ENCODE data around the gene RNF175. TPM values are rescaled to one million over a fixed set of nuclear protein-coding genes. Genes with fewer than 3 reads are reported as not detected.

RNF175 gene
- polyA plus RNA-seq, 1 experiment, result not detected

DNA sequence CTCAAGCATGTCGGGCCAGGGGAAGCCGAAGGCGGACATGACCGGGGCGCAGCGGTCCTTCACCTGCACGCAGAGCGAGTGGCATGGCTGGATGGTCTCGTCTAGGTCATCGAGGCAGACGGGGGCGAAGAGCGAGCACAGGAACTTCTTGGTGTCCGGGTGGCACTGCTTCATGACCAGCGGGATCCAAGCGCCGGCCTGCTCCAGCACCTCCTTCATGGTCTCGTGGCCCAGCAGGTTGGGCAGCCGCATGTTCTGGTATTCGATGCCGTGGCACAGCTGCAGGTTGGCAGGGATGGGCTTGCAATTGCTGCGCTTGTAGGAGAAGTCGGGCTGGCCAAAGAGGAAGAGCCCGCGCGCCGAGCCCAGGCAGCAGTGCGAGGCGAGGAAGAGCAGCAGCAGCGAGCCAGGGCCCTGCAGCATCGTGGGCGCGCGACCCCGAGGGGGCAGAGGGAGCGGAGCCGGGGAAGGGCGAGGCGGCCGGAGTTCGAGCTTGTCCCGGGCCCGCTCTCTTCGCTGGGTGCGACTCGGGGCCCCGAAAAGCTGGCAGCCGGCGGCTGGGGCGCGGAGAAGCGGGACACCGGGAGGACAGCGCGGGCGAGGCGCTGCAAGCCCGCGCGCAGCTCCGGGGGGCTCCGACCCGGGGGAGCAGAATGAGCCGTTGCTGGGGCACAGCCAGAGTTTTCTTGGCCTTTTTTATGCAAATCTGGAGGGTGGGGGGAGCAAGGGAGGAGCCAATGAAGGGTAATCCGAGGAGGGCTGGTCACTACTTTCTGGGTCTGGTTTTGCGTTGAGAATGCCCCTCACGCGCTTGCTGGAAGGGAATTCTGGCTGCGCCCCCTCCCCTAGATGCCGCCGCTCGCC, 28.8 kb upstream of the RNF175 start, which contains the start of gene SFRP2:
TSS of gene SFRP2 (minus strand) at position 671 of the 864 bp plus-strand sequence. CDS start at position 423, 248 bp downstream.
- TF ChIP-seq, protein P1, sequence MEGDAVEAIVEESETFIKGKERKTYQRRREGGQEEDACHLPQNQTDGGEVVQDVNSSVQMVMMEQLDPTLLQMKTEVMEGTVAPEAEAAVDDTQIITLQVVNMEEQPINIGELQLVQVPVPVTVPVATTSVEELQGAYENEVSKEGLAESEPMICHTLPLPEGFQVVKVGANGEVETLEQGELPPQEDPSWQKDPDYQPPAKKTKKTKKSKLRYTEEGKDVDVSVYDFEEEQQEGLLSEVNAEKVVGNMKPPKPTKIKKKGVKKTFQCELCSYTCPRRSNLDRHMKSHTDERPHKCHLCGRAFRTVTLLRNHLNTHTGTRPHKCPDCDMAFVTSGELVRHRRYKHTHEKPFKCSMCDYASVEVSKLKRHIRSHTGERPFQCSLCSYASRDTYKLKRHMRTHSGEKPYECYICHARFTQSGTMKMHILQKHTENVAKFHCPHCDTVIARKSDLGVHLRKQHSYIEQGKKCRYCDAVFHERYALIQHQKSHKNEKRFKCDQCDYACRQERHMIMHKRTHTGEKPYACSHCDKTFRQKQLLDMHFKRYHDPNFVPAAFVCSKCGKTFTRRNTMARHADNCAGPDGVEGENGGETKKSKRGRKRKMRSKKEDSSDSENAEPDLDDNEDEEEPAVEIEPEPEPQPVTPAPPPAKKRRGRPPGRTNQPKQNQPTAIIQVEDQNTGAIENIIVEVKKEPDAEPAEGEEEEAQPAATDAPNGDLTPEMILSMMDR (IDR thresholded peaks at IDR 0.05; ENCODE audit: low read depth, low read length), result no peak
- Histone ChIP-seq H3K9me3 (ENCODE audit: control insufficient read depth, insufficient read depth, low read length) (peaks cover 6% of the 10 kb centered on the region; the same call in 1 of the 2 replicates), H3K27me3 (ENCODE audit: control insufficient read depth, insufficient read depth, low read length) (peaks cover 61% of the 10 kb centered on the region), H3K4me3 (ENCODE audit: low read depth, low read length) (no peak within 1 kb of the TSS), H3K27ac (ENCODE audit: low read depth, low read length) (no peak within 1 kb of the TSS)
- CTCF ChIA-PET, result no interaction called here
- POLR2A ChIA-PET, result no interaction called here
- DNase-seq (ENCODE audit: low read depth, low spot score), result no peak

DNA sequence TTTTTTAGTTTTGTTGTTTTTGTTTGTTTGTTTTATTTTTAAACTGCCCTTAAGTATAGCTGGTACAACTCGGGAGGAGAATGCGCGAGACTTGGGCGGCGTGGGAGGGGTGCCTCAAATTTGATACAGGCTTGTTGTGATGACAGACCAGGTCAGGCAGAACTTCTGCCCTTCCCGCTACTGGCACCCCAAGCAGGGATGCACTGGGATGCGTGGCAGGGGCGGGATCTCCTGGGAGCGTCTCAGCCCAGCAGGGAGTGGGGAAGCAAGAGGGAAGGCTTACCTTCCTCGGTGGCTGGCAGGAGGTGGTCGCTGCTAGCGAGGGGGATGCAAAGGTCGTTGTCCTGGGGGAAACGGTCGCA, 28.2 kb upstream of the RNF175 start:
- no peak overlapping the region for H3K4me3 ChIP-seq (ENCODE audit: low read depth, low read length)
- no peak overlapping the region for H3K27ac ChIP-seq (ENCODE audit: low read depth, low read length)
- POLR2A ChIA-PET, result no interaction called here
- CTCF ChIA-PET, result no interaction called here
- DNase-seq (ENCODE audit: low read depth, low spot score), result no peak
- TF ChIP-seq, protein P1 (IDR thresholded peaks at IDR 0.05; ENCODE audit: low read depth, low read length), result no peak
- peaks cover 6% of the 10 kb centered on the region; the same call in 1 of the 2 replicates for H3K9me3 ChIP-seq (ENCODE audit: control insufficient read depth, insufficient read depth, low read length)
- H3K27me3 ChIP-seq (ENCODE audit: control insufficient read depth, insufficient read depth, low read length), result peaks cover 61% of the 10 kb centered on the region

DNA sequence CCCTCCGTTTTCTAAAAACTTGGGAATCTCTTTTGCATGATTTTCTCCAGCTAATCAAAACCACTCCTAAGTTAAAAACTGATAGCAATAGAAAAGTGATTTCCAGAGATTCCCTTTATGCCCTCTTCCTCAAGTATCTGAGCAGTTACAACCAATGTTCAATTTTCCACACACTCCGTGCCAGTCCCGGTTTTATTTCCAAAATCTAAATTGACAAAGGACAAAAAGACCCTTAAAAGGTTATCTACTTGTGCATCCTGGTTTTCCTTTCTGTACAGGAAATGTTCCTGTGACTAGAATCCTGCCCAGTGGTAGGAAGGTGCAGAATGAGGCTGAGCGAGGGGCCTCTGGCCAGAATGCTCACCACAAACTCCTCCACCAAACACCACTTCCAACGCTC, 27.8 kb upstream of the RNF175 start:
- Histone ChIP-seq H3K9me3 (ENCODE audit: control insufficient read depth, insufficient read depth, low read length) (peaks cover 6% of the 10 kb centered on the region; the same call in 1 of the 2 replicates), H3K27ac (ENCODE audit: low read depth, low read length) (no peak overlapping the region), H3K4me3 (ENCODE audit: low read depth, low read length) (no peak overlapping the region), H3K27me3 (ENCODE audit: control insufficient read depth, insufficient read depth, low read length) (peaks cover 56% of the 10 kb centered on the region)
- no peak for DNase-seq (ENCODE audit: low read depth, low spot score)
- TF ChIP-seq, protein P1 (IDR thresholded peaks at IDR 0.05; ENCODE audit: low read depth, low read length), result no peak
- ChIA-PET POLR2A (no interaction called here), CTCF (no interaction called here)

DNA sequence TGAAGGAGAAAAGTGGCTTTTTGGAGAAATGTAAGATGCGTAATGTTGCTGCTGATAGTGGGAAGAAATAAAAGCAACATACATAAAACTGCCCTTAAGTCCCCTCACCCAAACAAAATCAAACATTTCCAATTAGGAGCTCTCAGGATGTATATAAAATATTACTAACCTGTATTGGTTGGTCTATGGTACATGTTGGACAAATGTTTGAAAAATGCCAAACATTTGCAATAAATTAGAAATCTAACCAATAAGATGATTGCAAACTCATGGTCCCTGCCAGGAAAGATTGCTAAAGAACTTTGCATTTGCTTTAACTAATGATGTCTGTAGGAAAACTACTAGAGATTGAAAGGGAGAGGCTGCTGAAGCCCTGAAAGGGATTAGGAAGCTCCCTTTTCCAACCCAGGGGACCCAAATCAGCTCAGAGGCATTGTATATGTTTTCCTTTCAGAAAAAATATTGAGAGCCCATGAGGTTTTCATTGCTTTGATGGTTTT, 27.3 kb upstream of the RNF175 start:
- H3K27ac ChIP-seq (ENCODE audit: low read depth, low read length), result no peak overlapping the region
- H3K4me3 ChIP-seq (ENCODE audit: low read depth, low read length), result no peak overlapping the region
- no peak for DNase-seq (ENCODE audit: low read depth, low spot score)
- CTCF ChIA-PET, result interaction anchor here (0.7 kb wide), 2 partner anchors 60 to 1254 kb away, joined by 3 to 4 read pairs; no protein-coding TSS in a partner anchor
- POLR2A ChIA-PET, result no interaction called here
- H3K9me3 ChIP-seq (ENCODE audit: control insufficient read depth, insufficient read depth, low read length), result peaks cover 6% of the 10 kb centered on the region; the same call in 1 of the 2 replicates
- H3K27me3 ChIP-seq (ENCODE audit: control insufficient read depth, insufficient read depth, low read length), result peaks cover 52% of the 10 kb centered on the region
- TF ChIP-seq, protein P1 (IDR thresholded peaks at IDR 0.05; ENCODE audit: low read depth, low read length), result no peak

Measured in AG04450 (cell line).